Tibial nerve (tissue), 4 donors: ENCODE data around the gene PATE4.

Experiments used
- EP300 ChIP-seq, 2 donors: sonication (generic); formaldehyde crosslinking; IDR thresholded peaks; one replicate each; pipeline ENCODE4 v1.6.1; 2017; ENCODE audit warnings: antibody characterized with exemption in 2 of 2, mild to moderate bottlenecking in 1 of 2
- POLR2A ChIP-seq, 2 donors: fragments of 450-650 bp; IDR thresholded peaks; one replicate each; pipeline ENCODE4 v1.6.1; 2017; ENCODE audit warnings: antibody characterized with exemption in 2 of 2, mild to moderate bottlenecking in 2 of 2, moderate library complexity in 2 of 2
- TF ChIP-seq, protein P1 (sequence below), 5 experiments: fragments of 200-600 bp in 3 of 5; fragments of 450-650 bp in 2 of 5; sonication (generic) in 3 of 5; IDR thresholded peaks; one replicate each; pipeline ENCODE4 v1.5.1; 2016 to 2019; ENCODE audit warnings: antibody characterized with exemption in 5 of 5, mild to moderate bottlenecking in 3 of 5, moderate library complexity in 2 of 5

DNA sequence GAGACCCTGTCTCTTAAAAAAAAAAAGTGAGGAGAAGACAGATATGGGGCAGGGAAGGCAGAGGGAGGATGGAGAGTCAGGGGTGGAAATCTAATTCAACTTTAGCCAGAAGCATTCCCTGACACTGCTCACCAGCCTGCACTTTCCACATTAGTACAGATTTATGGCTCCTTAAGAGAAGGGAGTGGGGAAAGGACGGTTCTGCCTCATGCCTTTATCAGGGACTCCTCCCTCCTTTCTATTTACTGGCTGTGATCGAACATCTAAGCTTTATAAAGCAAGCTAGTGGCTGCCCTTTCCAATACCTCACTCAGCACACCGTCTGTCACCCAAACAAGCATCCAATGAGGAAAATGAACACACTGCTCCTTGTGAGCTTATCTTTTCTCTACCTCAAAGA is at the start of gene PATE4:
- TF ChIP-seq, protein P1, sequence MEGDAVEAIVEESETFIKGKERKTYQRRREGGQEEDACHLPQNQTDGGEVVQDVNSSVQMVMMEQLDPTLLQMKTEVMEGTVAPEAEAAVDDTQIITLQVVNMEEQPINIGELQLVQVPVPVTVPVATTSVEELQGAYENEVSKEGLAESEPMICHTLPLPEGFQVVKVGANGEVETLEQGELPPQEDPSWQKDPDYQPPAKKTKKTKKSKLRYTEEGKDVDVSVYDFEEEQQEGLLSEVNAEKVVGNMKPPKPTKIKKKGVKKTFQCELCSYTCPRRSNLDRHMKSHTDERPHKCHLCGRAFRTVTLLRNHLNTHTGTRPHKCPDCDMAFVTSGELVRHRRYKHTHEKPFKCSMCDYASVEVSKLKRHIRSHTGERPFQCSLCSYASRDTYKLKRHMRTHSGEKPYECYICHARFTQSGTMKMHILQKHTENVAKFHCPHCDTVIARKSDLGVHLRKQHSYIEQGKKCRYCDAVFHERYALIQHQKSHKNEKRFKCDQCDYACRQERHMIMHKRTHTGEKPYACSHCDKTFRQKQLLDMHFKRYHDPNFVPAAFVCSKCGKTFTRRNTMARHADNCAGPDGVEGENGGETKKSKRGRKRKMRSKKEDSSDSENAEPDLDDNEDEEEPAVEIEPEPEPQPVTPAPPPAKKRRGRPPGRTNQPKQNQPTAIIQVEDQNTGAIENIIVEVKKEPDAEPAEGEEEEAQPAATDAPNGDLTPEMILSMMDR (IDR thresholded peaks at IDR 0.05) = no peak
- no peak for TF ChIP-seq POLR2A (IDR thresholded peaks at IDR 0.05)
- TF ChIP-seq EP300 (IDR thresholded peaks at IDR 0.05) = no peak
